Activated CD8-positive, alpha-beta T cell treated with anti-CD3 and anti-CD28 coated beads for 36 hours (primary cell): ENCODE measurements around the gene PA2G4. TPM values are rescaled to one million over a fixed set of nuclear protein-coding genes. Genes with fewer than 3 reads are reported as not detected.
"Not testable (repeated sequence)": the region's sequence is repeated elsewhere in the genome, so short reads cannot be mapped to it uniquely, and the experiment has no call there.

ENCODE experiments used
- ATAC-seq: fragments of 200-7000 bp; cut with Tn5 transposase; one replicate; pipeline ENCODE4 v1.10.0; 2021; ENCODE audit warnings: mild to moderate bottlenecking, moderate library complexity
- CTCF ChIA-PET: fragments of 350-600 bp; sonication (Branson Sonifier 250); formaldehyde crosslinking; loops from one replicate; lab custom pipeline; 2021; ENCODE audit warnings: antibody characterized with exemption; lab: Charles Lee
- POLR2A ChIA-PET: fragments of 350-600 bp; sonication (Branson Sonifier 250); formaldehyde crosslinking; loops from one replicate; lab custom pipeline; 2021; ENCODE audit warnings: antibody characterized with exemption; lab: Charles Lee
- DNase-seq: peaks from one replicate; pipeline ENCODE4 v3.0.0-alpha.2; 2020
- H3K27ac Mint-ChIP-seq: one replicate; pipeline ENCODE4 v1.8.0; 2021; ENCODE audit warnings: mild to moderate bottlenecking, mixed read lengths
- H3K27me3 Mint-ChIP-seq: one replicate; pipeline ENCODE4 v1.8.0; 2021; ENCODE audit warnings: mixed read lengths
- H3K36me3 Mint-ChIP-seq: one replicate; pipeline ENCODE4 v1.8.0; 2021; ENCODE audit warnings: low read depth, mixed read lengths
- H3K4me1 Mint-ChIP-seq: one replicate; pipeline ENCODE4 v1.8.0; 2021; ENCODE audit warnings: low read depth, mixed read lengths
- H3K4me3 Mint-ChIP-seq: one replicate; pipeline ENCODE4 v1.8.0; 2021; ENCODE audit warnings: mild to moderate bottlenecking, moderate library complexity, mixed read lengths
- H3K9me3 Mint-ChIP-seq: one replicate; pipeline ENCODE4 v1.8.0; 2021; ENCODE audit warnings: mixed read lengths
- intact Hi-C: fragments of 100-400 bp; cut with micrococcal nuclease; formaldehyde crosslinking; loops from one replicate; pipeline ENCODE4 v1.10.0; 2022
- total RNA-seq, 2 experiments: library from RNA; stranded (reverse); gene quantifications; one replicate each; pipeline ENCODE4 v1.2.3, GENCODE V29; 2021
- TF ChIP-seq, protein P1 (sequence below): fragments of 200-600 bp; IDR thresholded peaks from one replicate; pipeline ENCODE4 v1.8.0; 2022; ENCODE audit warnings: antibody characterized with exemption, mild to moderate bottlenecking

Gene PA2G4
- total RNA-seq, 2 experiments from 2014 or later: 447 to 455 TPM

DNA sequence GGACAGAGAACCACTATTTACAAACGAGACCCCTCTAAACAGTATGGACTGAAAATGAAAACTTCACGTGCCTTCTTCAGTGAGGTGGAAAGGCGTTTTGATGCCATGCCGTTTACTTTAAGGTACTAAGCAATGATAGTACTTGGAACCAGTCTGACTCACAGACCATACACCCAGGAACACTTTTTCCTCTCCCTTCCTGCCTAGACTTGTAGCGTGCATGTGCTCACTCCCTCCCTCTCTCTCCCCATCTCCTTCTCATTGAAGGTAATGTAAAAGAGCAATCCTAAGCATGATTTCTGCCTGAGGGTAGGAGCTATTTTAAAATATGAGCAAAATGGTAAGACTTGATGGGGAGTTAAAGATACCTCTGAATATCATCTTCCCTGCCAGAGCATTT, 6.2 kb downstream of the PA2G4 start:
- no peak overlapping the region for H3K4me3 Mint-ChIP-seq
- ChIA-PET POLR2A (interaction anchor here (0.8 to 9.1 kb wide), 8 partner anchors 7 to 65 kb away, joined by 3 to 162 read pairs (median 4); partner anchors contain the start of genes ESYT1, RPL41 and ZC3H10), CTCF (interaction anchor here (1.3 kb wide), 1 partner anchor 63 kb away, joined by 5 read pairs; no protein-coding TSS in a partner anchor)
- no peaks in the 10 kb centered on the region for H3K9me3 Mint-ChIP-seq
- H3K27ac Mint-ChIP-seq: peak overlapping the region; percentile 73
- no peak for ATAC-seq
- peaks cover 31% of the 10 kb centered on the region for H3K4me1 Mint-ChIP-seq
- peaks cover 83% of the 10 kb centered on the region for H3K36me3 Mint-ChIP-seq
- DNase-seq: no peak
- no peaks in the 10 kb centered on the region for H3K27me3 Mint-ChIP-seq
- TF ChIP-seq, protein P1, sequence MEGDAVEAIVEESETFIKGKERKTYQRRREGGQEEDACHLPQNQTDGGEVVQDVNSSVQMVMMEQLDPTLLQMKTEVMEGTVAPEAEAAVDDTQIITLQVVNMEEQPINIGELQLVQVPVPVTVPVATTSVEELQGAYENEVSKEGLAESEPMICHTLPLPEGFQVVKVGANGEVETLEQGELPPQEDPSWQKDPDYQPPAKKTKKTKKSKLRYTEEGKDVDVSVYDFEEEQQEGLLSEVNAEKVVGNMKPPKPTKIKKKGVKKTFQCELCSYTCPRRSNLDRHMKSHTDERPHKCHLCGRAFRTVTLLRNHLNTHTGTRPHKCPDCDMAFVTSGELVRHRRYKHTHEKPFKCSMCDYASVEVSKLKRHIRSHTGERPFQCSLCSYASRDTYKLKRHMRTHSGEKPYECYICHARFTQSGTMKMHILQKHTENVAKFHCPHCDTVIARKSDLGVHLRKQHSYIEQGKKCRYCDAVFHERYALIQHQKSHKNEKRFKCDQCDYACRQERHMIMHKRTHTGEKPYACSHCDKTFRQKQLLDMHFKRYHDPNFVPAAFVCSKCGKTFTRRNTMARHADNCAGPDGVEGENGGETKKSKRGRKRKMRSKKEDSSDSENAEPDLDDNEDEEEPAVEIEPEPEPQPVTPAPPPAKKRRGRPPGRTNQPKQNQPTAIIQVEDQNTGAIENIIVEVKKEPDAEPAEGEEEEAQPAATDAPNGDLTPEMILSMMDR: no peak
- intact Hi-C loops: no loop called here

DNA sequence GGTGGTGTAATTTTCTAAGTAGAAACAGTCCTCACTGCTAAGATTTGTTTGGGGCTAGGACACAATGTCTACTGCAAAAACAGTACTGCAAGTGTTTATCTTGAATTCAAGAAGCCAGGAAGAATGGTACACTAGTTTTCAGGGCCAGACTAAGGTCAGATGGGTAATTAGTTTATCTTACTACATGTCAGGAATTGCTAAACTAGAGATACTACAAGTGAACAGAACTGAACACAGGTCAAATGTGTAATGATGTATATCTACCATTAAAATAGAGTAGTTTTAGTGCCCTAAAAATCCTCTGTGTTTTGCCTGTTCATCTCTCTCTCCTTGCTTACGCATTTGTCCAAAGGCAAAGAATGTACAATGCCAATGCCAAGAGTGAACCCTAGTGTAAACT, 9.7 kb downstream of the PA2G4 start:
- peak overlapping the region; percentile 61 for H3K27ac Mint-ChIP-seq
- DNase-seq: no peak
- peaks cover 72% of the 10 kb centered on the region for H3K36me3 Mint-ChIP-seq
- peaks cover 17% of the 10 kb centered on the region for H3K4me1 Mint-ChIP-seq
- H3K4me3 Mint-ChIP-seq: no peak overlapping the region
- H3K9me3 Mint-ChIP-seq: no peaks in the 10 kb centered on the region
- ChIA-PET POLR2A (interaction anchor here (2.7 kb wide), 1 partner anchor 10 kb away, joined by 10 read pairs; the partner anchor contains the start of gene PA2G4), CTCF (interaction anchor here (1.1 kb wide), 1 partner anchor 9 kb away, joined by 5 read pairs; the partner anchor contains the start of gene PA2G4)
- TF ChIP-seq, protein P1: no peak
- intact Hi-C loops: no loop called here
- ATAC-seq: no peak
- H3K27me3 Mint-ChIP-seq: no peaks in the 10 kb centered on the region

DNA sequence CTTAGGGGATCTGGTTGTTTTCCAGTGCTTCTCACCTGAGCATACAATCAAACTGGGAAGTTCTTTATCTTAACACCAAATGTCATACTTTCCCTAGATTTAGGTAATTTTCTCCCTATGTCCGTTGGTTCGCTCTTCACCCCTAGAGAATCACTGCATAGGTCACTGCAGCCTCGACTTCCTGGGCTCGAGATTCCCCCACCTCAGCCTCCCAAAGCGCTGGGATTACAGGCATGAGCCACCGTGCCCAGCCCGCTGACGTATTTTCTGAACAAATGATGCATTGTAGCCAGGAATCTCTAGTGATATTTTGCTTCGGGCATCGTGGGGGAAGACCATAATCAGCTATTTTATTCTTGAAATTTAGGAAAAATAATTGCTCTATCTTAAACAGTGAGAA, 11.0 kb downstream of the PA2G4 start:
- Mint-ChIP-seq H3K4me1 (peaks cover 27% of the 10 kb centered on the region), H3K36me3 (peaks cover 61% of the 10 kb centered on the region), H3K27ac (peak overlapping the region; percentile 100), H3K9me3 (no peaks in the 10 kb centered on the region), H3K27me3 (no peaks in the 10 kb centered on the region), H3K4me3 (peak overlapping the region; percentile 89)
- DNase-seq (no peak), ATAC-seq (no peak)
- ChIA-PET CTCF (interaction anchor here (1.2 to 1.9 kb wide), 3 partner anchors 11 to 74 kb away, joined by 3 to 9 read pairs (median 8); partner anchors contain the start of genes PA2G4 and SMARCC2), POLR2A (interaction anchor here (0.9 to 5.9 kb wide), 6 partner anchors 9 to 76 kb away, joined by 3 to 162 read pairs (median 8); partner anchors contain the start of genes ESYT1 and PA2G4)
- intact Hi-C loops: loop anchor here (5.0 kb wide), 2 partner anchors 37 to 73 kb away; partner anchors contain the start of genes MYL6B and RPS26
- TF ChIP-seq, protein P1: no peak

DNA sequence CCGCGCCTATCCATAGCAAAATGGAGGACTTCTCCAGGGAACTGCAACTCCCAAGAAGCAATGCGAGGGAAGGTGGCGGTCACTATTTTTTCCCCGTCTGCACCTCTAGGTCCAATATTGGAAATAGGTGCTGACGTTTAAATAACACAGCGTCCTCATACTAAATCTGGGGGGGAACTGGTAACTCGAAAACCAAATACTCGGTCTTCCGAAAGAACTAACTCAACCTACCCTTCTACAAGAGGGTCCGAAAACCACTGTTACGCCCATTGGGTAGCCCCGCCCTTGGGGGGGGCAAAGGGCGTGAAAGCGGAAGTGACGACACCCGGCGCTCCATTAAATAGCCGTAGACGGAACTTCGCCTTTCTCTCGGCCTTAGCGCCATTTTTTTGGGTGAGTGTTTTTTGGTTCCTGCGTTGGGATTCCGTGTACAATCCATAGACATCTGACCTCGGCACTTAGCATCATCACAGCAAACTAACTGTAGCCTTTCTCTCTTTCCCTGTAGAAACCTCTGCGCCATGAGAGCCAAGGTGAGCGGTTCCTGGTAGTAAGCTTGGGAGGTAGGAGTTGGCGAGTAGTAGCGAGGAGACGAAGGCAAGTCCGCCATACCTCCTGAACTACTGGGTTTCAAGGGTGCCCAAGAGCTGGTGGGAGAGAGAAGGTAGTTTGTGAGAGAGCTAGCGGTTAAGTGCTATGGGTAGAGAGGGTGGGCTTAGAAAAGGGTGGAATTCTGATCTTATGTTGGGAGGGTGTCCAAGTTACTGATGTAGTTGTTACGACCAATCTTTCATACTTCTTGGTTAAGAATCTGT, 12.1 kb downstream of the PA2G4 start, which contains the start of gene RPL41:
Gene RPL41, plus strand, starts transcription at position 367 of the 815 bp plus-strand sequence.
- H3K36me3 Mint-ChIP-seq: peaks cover 58% of the 10 kb centered on the region
- no peaks in the 10 kb centered on the region for H3K9me3 Mint-ChIP-seq
- DNase-seq (peak; percentile 97), ATAC-seq (peak; percentile 54)
- CTCF ChIA-PET: interaction anchor here (0.7 to 5.3 kb wide), 9 partner anchors 12 to 106 kb away, joined by 3 to 57 read pairs (median 9); partner anchors contain the start of genes ESYT1, MYL6B, PA2G4 and SMARCC2
- intact Hi-C loops: loop anchor here (5.0 kb wide), 2 partner anchors 36 to 74 kb away; partner anchors contain the start of genes MYL6B and RPS26
- H3K27ac Mint-ChIP-seq: peak within 1 kb of the TSS; percentile 100
- POLR2A ChIA-PET: interaction anchor here (0.6 to 5.9 kb wide), 21 partner anchors 8 to 1836 kb away, joined by 3 to 162 read pairs (median 7); partner anchors contain the start of genes ANKRD52, BAZ2A, CBX5 and CD63
- TF ChIP-seq, protein P1: no peak
- H3K27me3 Mint-ChIP-seq: no peaks in the 10 kb centered on the region
- H3K4me3 Mint-ChIP-seq: peak within 1 kb of the TSS; percentile 89
- H3K4me1 Mint-ChIP-seq: peaks cover 23% of the 10 kb centered on the region

DNA sequence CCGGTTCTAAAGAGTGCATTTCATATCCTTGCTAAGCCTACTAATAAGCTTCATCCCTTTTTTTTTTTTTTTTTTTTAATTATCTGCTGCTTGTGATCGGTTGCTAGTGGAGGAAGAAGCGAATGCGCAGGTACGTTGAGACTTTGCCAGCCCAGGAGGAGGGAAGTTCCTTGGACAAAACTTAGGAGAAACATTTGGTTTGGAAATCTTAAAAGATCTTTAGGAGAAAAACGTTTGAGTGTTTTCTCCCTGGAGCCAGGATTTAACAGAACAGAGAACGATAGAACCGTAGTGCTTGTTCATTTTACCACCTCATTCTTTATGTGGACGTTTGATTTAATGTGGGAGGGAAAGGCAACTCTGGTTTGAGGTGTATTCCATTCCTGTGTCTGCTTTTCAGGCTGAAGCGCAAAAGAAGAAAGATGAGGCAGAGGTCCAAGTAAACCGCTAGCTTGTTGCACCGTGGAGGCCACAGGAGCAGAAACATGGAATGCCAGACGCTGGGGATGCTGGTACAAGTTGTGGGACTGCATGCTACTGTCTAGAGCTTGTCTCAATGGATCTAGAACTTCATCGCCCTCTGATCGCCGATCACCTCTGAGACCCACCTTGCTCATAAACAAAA, 12.8 kb downstream of the PA2G4 start:
- H3K9me3 Mint-ChIP-seq, ATAC-seq, DNase-seq, H3K27me3 Mint-ChIP-seq: not testable (repeated sequence)
- H3K4me1 Mint-ChIP-seq: peaks cover 23% of the 10 kb centered on the region
- POLR2A ChIA-PET: interaction anchor here (0.6 to 5.9 kb wide), 30 partner anchors 8 to 1837 kb away, joined by 3 to 162 read pairs (median 5); partner anchors contain the start of genes ANKRD52, BAZ2A, CBX5 and CD63
- CTCF ChIA-PET: interaction anchor here (0.7 to 5.3 kb wide), 15 partner anchors 9 to 380 kb away, joined by 3 to 91 read pairs (median 13); partner anchors contain the start of genes ANKRD52, ESYT1, MYL6 and MYL6B
- H3K27ac Mint-ChIP-seq: peak overlapping the region; percentile 100
- peak overlapping the region; percentile 89 for H3K4me3 Mint-ChIP-seq
- intact Hi-C loops: loop anchor here (5.0 kb wide), 2 partner anchors 35 to 75 kb away; partner anchors contain the start of genes MYL6B and RPS26
- peaks cover 55% of the 10 kb centered on the region for H3K36me3 Mint-ChIP-seq
